Measurements from ENCODE around the gene PEAR1.
A peak's percentile ranks its signal among the peaks of the same experiment; 100 is the strongest.

The PEAR1 gene

GRCh38 chr1:156854634-156855033, 38.9 kb upstream of the PEAR1 start:
- no peak overlapping the region for H3K4me3 ChIP-seq (ENCODE audit: low read depth, low read length)
- TF ChIP-seq CTCF (conservative IDR thresholded peaks at IDR 0.05; ENCODE audit: low read depth, low read length) = peak; percentile 19
- DNase-seq (ENCODE audit: low read depth) = no peak

GRCh38 chr1:156856282-156856785, 37.2 kb upstream of the PEAR1 start:
- H3K4me3 ChIP-seq (ENCODE audit: low read depth, low read length) = no peak overlapping the region
- DNase-seq (ENCODE audit: low read depth) = no peak
- TF ChIP-seq CTCF (conservative IDR thresholded peaks at IDR 0.05; ENCODE audit: low read depth, low read length) = no peak

GRCh38 chr1:156857532-156857931, 36.0 kb upstream of the PEAR1 start:
- no peak for DNase-seq (ENCODE audit: low read depth)
- no peak overlapping the region for H3K4me3 ChIP-seq (ENCODE audit: low read depth, low read length)
- TF ChIP-seq CTCF (conservative IDR thresholded peaks at IDR 0.05; ENCODE audit: low read depth, low read length) = no peak

DNA sequence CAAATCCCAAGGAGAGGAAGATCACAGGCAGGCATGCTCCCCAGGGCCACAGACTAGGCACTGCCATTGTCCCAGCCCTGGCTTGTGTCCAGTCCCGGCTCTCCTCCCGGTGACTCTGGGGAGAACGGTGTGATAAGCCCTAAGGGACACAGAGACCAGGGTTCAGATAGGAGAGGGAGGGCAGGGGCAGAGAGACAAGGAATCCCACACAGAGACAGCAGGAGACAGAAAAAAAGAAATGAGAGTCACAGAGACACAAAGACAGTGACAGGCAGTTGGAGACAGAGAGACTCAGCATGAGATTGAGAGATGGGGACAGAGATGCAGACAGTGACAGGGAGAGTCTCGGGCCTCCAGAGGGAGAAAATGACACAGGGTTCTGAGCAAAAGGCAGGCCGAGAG, 35.0 kb upstream of the PEAR1 start:
- no peak for TF ChIP-seq CTCF (conservative IDR thresholded peaks at IDR 0.05; ENCODE audit: low read depth, low read length)
- no peak for DNase-seq (ENCODE audit: low read depth)
- no peak overlapping the region for H3K4me3 ChIP-seq (ENCODE audit: low read depth, low read length)

GRCh38 chr1:156858959-156859522, 34.5 kb upstream of the PEAR1 start, which contains the start of gene INSRR:
Gene INSRR (minus strand): TSS chr1:156859117. CDS start chr1:156858621, 496 bp downstream.
- no peak for DNase-seq (ENCODE audit: low read depth)
- TF ChIP-seq CTCF (conservative IDR thresholded peaks at IDR 0.05; ENCODE audit: low read depth, low read length) = no peak
- H3K4me3 ChIP-seq (ENCODE audit: low read depth, low read length) = peak within 1 kb of the TSS; percentile 43

DNA sequence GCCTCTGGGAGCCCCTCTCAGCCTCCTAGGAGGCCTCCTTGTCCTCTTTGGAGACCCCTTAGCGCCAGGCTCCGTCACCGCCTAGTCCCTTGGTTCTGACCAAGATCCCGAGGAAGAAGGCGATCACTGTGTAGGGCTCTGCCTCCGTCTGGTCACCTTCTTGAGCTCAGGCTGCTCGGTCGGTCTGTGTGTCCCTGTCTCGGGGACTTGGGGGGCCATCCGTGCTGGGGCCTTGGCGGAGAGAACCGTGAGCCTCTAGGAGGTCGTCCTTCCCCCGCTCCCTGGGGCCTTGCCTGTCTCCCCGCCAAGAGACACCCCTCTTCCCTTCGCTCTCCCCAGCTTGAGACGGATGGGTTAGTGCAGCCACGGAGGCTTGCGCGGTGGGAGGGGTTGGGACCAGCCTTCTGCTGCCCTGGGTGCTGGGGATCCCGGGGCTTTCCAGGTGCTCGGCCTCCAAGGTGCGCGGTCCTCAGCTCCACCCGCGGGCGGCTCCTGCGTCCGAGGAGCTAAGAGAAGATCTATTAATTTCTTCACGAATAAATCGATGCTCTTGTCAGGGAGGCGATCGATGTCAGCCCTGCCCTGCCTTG, 33.9 kb upstream of the PEAR1 start:
- DNase-seq (ENCODE audit: low read depth) = peak; percentile 28
- peak overlapping the region; percentile 43 for H3K4me3 ChIP-seq (ENCODE audit: low read depth, low read length)
- TF ChIP-seq CTCF (conservative IDR thresholded peaks at IDR 0.05; ENCODE audit: low read depth, low read length) = no peak
